K562 (cell line): ENCODE measurements around the gene SDK1. TPM values are rescaled to one million over a fixed set of nuclear protein-coding genes. Genes with fewer than 3 reads are reported as not detected.

Experiments
- ELF2 ChIP-seq: fragments of 250-450 bp; sonication (Bioruptor Pico); IDR thresholded peaks from 2 replicates; pipeline ENCODE4 v1.5.0; 2021; ENCODE audit warnings: mild to moderate bottlenecking
- HDAC6 ChIP-seq: IDR thresholded peaks from 2 replicates; pipeline ENCODE4 v1.6.1; 2012; ENCODE audit warnings: low read depth, mild to moderate bottlenecking, control low read depth, inconsistent platforms, low read length, moderate library complexity
- RBM34 ChIP-seq: fragments of 200-400 bp; formaldehyde crosslinking; IDR thresholded peaks from 2 replicates; pipeline ENCODE4 v1.6.1; 2018; ENCODE audit warnings: low read length, borderline replicate concordance; ENCODE audit not compliant: insufficient read depth
- ZKSCAN3 ChIP-seq: fragments of 250-450 bp; sonication (Bioruptor Pico); IDR thresholded peaks from 2 replicates; pipeline ENCODE4 v1.4.0; 2020
- ZNF584 ChIP-seq: fragments of 200-800 bp; sonication (Bioruptor generic); IDR thresholded peaks from 2 replicates; pipeline ENCODE4 v1.6.1; 2016; ENCODE audit warnings: low read depth, mild to moderate bottlenecking, missing genetic modification characterization, missing compliant biosample characterization
- polyA plus RNA-seq, 8 experiments: library from polyadenylated mRNA; depleted of rRNA in 4 of 8; stranded (reverse) in 5 of 8; unstranded in 3 of 8; fragments of >200 nt; fragmentation: Nextera tagmentation in 2 of 8; fragmentation: Illumina TruSeq in 1 of 8; extraction: Ambion mirVana in 2 of 8; extraction: Trizol in 1 of 8; gene quantifications; 2 replicates each; pipeline versions ENCODE4 v1.2.1 to v1.2.3, GENCODE V29; 2011 to 2014; ENCODE audit warnings: inconsistent platforms in 1 of 8, missing spikeins in 1 of 8
- total RNA-seq, 7 experiments: library from RNA; depleted of rRNA in 6 of 7; stranded (reverse); fragments of >200 nt in 6 of 7; fragmentation: Illumina TruSeq in 2 of 7; extraction: Trizol in 2 of 7; gene quantifications; 2 replicates each; pipeline versions ENCODE4 v1.2.1 to v1.2.3, GENCODE V29; 2011 to 2021; ENCODE audit warnings: low replicate concordance in 1 of 7
- TF ChIP-seq, protein P1 (sequence below): fragments of 250-450 bp; sonication (Bioruptor Pico); IDR thresholded peaks from 2 replicates; pipeline ENCODE4 v1.5.0; 2021; ENCODE audit warnings: mild to moderate bottlenecking, moderate library complexity
- TF ChIP-seq, protein P2 (sequence below): fragments of 450-650 bp; IDR thresholded peaks from 2 replicates; pipeline ENCODE4 v1.6.1; 2016; ENCODE audit warnings: antibody characterized with exemption
- TF ChIP-seq, protein P3 (sequence below): fragments of 450-650 bp; IDR thresholded peaks from 2 replicates; pipeline ENCODE4 v1.6.1; 2018; ENCODE audit not compliant: partially characterized antibody
- TF ChIP-seq, protein P4 (sequence below): fragments of 250-450 bp; sonication (Bioruptor Pico); IDR thresholded peaks from 2 replicates; pipeline ENCODE4 v1.8.0; 2022; ENCODE audit warnings: inconsistent platforms

The SDK1 gene
- total and polyA plus RNA-seq, 9 of the 15 experiments (the other 6 are each of a cell fraction or from before 2014, with no cell fraction given) = 0.16 TPM; not detected in 8

DNA sequence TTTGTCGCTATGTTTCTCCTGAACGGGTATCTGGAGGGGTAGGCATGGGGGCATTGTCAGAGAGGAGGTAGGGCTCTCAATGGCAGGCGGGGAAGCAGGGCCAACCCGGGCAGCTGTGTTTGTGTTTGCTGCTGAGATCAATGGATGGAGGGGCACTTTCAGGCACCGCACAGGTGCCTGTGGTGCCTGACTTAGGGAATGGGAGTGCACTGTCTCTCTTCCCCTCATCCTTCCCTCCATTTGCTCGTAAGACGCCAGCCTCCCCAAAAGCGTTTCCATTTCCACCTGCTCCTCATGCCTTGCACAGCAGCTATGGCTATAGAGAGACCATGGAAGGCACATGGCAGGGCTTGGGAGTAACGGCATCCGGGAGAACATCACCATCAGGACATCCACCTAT is 765.2 kb downstream of the SDK1 start (continued):
- TF ChIP-seq, protein P1, sequence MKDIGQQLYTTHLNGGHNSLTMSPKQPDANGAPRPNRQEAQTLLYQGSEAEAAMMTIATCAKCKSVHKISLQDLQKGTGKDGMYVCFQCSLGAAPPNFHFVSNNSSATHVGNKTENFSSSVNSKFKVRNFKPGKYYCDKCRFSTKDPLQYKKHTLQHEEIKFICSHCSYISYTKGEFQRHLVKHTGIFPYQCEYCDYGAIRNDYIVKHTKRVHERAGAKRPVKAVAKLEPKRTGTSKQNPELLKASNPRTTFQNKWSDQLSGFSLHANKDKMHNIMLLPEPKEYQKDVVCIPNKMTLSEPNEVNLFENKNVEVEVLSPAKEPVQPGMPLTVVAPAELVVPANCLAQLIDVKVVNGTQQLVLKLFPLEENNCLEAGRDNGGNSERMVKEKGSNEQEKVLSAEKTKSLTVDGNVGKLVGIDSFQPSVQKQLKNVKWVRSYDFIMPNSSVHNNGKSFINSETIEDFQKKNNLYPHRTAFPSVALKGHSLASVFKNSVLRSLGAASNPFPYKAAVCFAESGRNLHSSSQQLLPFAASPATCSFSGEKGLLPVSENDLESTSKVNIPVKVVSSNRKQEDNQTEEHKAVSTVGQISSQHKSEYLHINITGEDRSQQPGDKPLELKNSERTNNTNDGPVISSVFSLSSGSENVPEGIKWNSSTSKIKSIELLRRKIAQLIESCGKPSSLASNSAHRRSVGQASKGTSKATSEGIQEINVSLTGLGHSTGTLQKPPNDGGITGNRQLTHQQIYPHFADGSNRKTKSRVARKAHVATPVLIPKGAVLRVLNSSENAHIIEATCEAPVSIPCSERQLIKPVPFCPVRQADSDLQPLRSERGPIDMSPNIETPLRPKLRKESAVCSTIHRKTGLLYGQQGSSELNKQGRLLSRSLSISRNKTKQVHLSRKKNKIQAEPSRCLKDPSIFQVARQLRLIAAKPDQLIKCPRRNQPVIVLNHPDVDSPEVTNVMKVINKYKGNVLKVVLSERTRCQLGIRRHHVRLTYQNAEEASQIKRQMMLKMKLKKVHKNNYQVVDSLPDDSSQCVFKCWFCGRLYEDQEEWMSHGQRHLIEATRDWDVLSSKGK (CRISPR knock-in tag) = no peak
- TF ChIP-seq HDAC6 (no peak), ELF2 (CRISPR knock-in tag) (no peak), RBM34 (no peak), ZKSCAN3 (CRISPR knock-in tag) (no peak), ZNF584 (CRISPR knock-in tag) (no peak)
- TF ChIP-seq, protein P2, sequence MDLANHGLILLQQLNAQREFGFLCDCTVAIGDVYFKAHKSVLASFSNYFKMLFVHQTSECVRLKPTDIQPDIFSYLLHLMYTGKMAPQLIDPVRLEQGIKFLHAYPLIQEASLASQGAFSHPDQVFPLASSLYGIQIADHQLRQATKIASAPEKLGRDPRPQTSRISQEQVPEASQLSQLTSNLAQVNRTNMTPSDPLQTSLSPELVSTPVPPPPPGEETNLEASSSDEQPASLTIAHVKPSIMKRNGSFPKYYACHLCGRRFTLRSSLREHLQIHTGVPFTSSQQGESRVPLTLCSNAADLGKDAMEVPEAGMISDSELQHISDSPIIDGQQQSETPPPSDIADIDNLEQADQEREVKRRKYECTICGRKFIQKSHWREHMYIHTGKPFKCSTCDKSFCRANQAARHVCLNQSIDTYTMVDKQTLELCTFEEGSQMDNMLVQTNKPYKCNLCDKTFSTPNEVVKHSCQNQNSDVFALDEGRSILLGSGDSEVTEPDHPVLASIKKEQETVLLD = no peak
- TF ChIP-seq, protein P3, sequence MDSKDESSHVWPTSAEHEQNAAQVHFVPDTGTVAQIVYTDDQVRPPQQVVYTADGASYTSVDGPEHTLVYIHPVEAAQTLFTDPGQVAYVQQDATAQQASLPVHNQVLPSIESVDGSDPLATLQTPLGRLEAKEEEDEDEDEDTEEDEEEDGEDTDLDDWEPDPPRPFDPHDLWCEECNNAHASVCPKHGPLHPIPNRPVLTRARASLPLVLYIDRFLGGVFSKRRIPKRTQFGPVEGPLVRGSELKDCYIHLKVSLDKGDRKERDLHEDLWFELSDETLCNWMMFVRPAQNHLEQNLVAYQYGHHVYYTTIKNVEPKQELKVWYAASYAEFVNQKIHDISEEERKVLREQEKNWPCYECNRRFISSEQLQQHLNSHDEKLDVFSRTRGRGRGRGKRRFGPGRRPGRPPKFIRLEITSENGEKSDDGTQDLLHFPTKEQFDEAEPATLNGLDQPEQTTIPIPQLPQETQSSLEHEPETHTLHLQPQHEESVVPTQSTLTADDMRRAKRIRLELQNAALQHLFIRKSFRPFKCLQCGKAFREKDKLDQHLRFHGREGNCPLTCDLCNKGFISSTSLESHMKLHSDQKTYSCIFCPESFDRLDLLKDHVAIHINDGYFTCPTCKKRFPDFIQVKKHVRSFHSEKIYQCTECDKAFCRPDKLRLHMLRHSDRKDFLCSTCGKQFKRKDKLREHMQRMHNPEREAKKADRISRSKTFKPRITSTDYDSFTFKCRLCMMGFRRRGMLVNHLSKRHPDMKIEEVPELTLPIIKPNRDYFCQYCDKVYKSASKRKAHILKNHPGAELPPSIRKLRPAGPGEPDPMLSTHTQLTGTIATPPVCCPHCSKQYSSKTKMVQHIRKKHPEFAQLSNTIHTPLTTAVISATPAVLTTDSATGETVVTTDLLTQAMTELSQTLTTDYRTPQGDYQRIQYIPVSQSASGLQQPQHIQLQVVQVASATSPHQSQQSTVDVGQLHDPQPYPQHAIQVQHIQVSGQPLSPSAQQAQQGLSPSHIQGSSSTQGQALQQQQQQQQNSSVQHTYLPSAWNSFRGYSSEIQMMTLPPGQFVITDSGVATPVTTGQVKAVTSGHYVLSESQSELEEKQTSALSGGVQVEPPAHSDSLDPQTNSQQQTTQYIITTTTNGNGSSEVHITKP = no peak
- TF ChIP-seq, protein P4, sequence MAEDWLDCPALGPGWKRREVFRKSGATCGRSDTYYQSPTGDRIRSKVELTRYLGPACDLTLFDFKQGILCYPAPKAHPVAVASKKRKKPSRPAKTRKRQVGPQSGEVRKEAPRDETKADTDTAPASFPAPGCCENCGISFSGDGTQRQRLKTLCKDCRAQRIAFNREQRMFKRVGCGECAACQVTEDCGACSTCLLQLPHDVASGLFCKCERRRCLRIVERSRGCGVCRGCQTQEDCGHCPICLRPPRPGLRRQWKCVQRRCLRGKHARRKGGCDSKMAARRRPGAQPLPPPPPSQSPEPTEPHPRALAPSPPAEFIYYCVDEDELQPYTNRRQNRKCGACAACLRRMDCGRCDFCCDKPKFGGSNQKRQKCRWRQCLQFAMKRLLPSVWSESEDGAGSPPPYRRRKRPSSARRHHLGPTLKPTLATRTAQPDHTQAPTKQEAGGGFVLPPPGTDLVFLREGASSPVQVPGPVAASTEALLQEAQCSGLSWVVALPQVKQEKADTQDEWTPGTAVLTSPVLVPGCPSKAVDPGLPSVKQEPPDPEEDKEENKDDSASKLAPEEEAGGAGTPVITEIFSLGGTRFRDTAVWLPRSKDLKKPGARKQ (CRISPR knock-in tag) = no peak
